Thoracic aorta (tissue), 2 donors: ENCODE data around the gene FOXO6. TPM values are rescaled to one million over a fixed set of nuclear protein-coding genes. Genes with fewer than 3 reads are reported as not detected.

Experiments
- ATAC-seq: fragments of 150-250 bp; one replicate; pipeline ENCODE4 v1.8.0; 2017; ENCODE audit warnings: low read depth; ENCODE audit not compliant: insufficient number of reproducible peaks, low FRiP score
- DNase-seq: peaks from one replicate; pipeline ENCODE4 v3.0.0-alpha.2; 2020; ENCODE audit warnings: low spot score
- H3K27ac ChIP-seq, 2 donors: fragments of 200-600 bp; sonication (generic); 1 replicate in 1 of 2; 2 replicates in 1 of 2; pipeline ENCODE4 v1.5.1; 2016; ENCODE audit warnings: mild to moderate bottlenecking in 2 of 2, moderate library complexity in 2 of 2
- H3K27me3 ChIP-seq: fragments of 200-600 bp; sonication (generic); replicated peaks from 2 replicates; pipeline ENCODE4 v1.6.0; 2016; ENCODE audit warnings: mild to moderate bottlenecking; ENCODE audit not compliant: insufficient read depth
- H3K36me3 ChIP-seq: fragments of 200-600 bp; sonication (generic); one replicate; pipeline ENCODE4 v1.5.1; 2016
- H3K4me1 ChIP-seq, 2 donors: fragments of 200-600 bp; sonication (generic); 1 replicate in 1 of 2; 2 replicates in 1 of 2; pipeline versions ENCODE4 v1.5.1 to v1.6.0; 2016; ENCODE audit warnings: low read depth in 2 of 2, mild to moderate bottlenecking in 1 of 2; ENCODE audit not compliant: control insufficient read depth in 1 of 2
- H3K4me3 ChIP-seq: fragments of 200-600 bp; sonication (generic); 2 replicates; pipeline ENCODE4 v1.5.1; 2016; ENCODE audit warnings: mild to moderate bottlenecking
- H3K9me3 ChIP-seq: fragments of 200-600 bp; sonication (generic); 2 replicates; pipeline ENCODE4 v1.5.1; 2016
- CTCF ChIP-seq: fragments of 200-600 bp; sonication (generic); IDR thresholded peaks from one replicate; pipeline ENCODE4 v1.5.1; 2019; ENCODE audit warnings: antibody characterized with exemption
- total RNA-seq, 2 donors: library from RNA; depleted of rRNA; stranded (reverse); fragments of >200 nt; gene quantifications; one replicate each; pipeline versions ENCODE4 v1.1.0 to v1.2.3, GENCODE V29; 2016

Gene FOXO6
- total RNA-seq, 2 donors from 2014 or later, result 3.8 TPM; not detected in 1

- H3K4me1 ChIP-seq, result peaks cover 16 to 43% of the 10 kb centered on the region in 2 donors
- peak overlapping the region; percentile 85 for H3K4me3 ChIP-seq
- TF ChIP-seq CTCF, result no peak
- peak overlapping the region; percentile 98 for H3K27ac ChIP-seq
- ATAC-seq (no peak), DNase-seq (no peak)
- H3K36me3 ChIP-seq, result no peaks in the 10 kb centered on the region
- H3K9me3 ChIP-seq, result no peaks in the 10 kb centered on the region
- H3K27me3 ChIP-seq, result no peaks in the 10 kb centered on the region
Measured at GRCh38 chr1:41383094-41383852, 22.0 kb downstream of the FOXO6 start.

DNA sequence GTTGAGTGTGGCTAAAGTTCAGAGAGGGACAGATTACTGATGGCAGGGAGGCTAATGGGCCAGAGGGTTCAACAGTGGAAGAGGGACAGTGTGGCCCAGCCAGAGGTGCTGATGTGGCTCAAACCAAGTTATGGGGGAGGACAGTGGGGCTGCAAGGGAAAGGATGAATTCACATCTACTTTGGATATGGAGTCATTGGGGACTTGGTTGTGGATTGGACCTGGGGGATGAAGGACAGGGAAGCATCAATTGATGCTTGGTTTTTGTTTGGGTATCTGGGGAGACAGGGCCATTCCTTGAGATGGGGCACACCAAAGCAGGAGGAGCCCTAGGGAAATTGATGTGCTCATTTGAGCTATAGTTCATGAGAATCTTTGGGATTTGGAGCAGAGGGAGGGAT is 23.3 kb downstream of the FOXO6 start:
- H3K27ac ChIP-seq, result no peak overlapping the region
- TF ChIP-seq CTCF, result no peak
- H3K36me3 ChIP-seq, result no peaks in the 10 kb centered on the region
- no peak overlapping the region for H3K4me3 ChIP-seq
- ATAC-seq (no peak), DNase-seq (no peak)
- H3K27me3 ChIP-seq, result no peaks in the 10 kb centered on the region
- peaks cover 16 to 47% of the 10 kb centered on the region in 2 donors for H3K4me1 ChIP-seq
- H3K9me3 ChIP-seq, result no peaks in the 10 kb centered on the region

DNA sequence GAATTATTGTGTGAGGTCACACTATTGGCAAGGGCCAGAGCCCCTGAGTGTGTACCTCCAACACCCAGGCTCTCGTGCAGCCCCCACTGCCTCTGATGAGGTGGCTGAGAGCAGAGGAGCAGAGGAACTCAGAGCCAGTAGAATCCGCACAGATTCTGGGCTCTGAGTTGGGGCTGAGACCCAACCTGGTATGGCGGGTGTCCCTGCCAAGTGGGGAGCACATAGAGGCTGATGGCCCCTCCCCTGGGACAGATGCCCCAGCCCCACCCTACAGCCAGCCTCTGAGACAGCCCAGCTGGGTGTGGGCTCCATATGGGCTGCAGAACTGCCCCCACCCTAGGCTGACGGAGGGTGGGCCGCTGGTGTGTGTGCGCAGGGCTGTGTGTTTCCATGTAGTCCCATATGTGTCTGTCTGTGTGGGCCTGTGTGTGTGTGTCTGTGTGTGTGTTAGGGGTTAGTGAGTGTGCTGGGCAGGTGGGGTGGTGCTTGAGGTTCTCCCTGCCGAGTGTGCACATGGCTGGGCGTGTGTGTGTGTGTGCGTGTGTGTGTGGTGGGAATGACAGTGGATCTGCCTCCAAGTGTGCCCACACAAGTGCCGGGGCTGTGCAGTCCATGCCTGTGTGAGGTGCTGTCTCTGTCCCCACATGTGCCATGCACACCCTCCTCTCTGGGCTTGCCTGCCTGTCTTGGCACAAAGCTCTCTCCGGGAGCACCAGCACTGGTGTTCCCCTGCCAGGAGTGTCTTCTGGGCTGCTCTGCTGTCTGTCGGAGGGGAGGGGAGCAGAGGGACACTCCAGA is 24.4 kb downstream of the FOXO6 start:
- no peak overlapping the region for H3K27ac ChIP-seq
- H3K4me3 ChIP-seq, result no peak overlapping the region
- H3K27me3 ChIP-seq, result no peaks in the 10 kb centered on the region
- no peak for TF ChIP-seq CTCF
- DNase-seq (no peak), ATAC-seq (no peak)
- H3K9me3 ChIP-seq, result no peaks in the 10 kb centered on the region
- H3K36me3 ChIP-seq, result no peaks in the 10 kb centered on the region
- peaks cover 13 to 37% of the 10 kb centered on the region in 2 donors for H3K4me1 ChIP-seq

GRCh38 chr1:41386196-41386663 is 25.0 kb downstream of the FOXO6 start:
- DNase-seq, result no peak
- Histone ChIP-seq H3K9me3 (no peaks in the 10 kb centered on the region), H3K4me1 (peaks cover 7 to 31% of the 10 kb centered on the region in 2 donors), H3K36me3 (no peaks in the 10 kb centered on the region), H3K4me3 (no peak overlapping the region), H3K27ac (no peak overlapping the region), H3K27me3 (no peaks in the 10 kb centered on the region)
- no peak for TF ChIP-seq CTCF
- no peak for ATAC-seq

- H3K9me3 ChIP-seq, result no peaks in the 10 kb centered on the region
- TF ChIP-seq CTCF, result no peak
- H3K4me1 ChIP-seq, result peaks cover 7 to 31% of the 10 kb centered on the region in 2 donors
- ATAC-seq (peak; percentile 60), DNase-seq (no peak)
- H3K27ac ChIP-seq, result peak overlapping the region in 1 of 2 donors; percentile 3
- no peaks in the 10 kb centered on the region for H3K27me3 ChIP-seq
- H3K4me3 ChIP-seq, result no peak overlapping the region
- no peaks in the 10 kb centered on the region for H3K36me3 ChIP-seq
Measured at GRCh38 chr1:41387667-41388091, 26.4 kb downstream of the FOXO6 start.
